NCI-H146 (cell line): Measurements from ENCODE around the gene SEMA3C.

Experiments
- DNase-seq: peaks from one replicate; lab custom pipeline; 2025; lab: John Stamatoyannopoulos, UW

Gene SEMA3C

GRCh38 chr7:80918909-80919721, at the start of gene SEMA3C:
TSS of gene SEMA3C (minus strand) at chr7:80919051. CDS start at chr7:80916781, 2,270 bp downstream.
- DNase-seq: peak; percentile 74

DNA sequence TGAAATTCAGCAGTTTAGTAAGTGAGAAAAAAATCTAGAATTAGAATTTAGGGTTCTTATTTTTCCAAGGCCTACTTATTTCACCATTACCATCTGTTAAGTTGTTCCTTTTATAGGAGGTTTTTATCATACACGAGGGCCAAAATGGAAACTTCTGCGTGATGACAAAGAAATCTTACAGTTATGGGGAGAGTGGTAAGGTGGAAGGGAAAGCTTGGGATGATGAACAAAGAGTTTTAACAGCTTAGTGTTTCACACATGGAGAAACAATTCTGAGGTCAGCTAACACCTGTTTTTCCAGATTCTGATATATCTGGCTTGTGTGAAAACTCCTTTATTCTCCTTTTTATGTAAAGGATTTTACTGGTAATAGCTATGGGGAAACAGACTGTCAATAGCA, 49.8 kb upstream of the SEMA3C start:
- DNase-seq: no peak

GRCh38 chr7:80967917-80968297, 49.1 kb upstream of the SEMA3C start:
- DNase-seq: no peak

- DNase-seq: no peak
Observed at GRCh38 chr7:80967071-80967916, 48.4 kb upstream of the SEMA3C start.

DNA sequence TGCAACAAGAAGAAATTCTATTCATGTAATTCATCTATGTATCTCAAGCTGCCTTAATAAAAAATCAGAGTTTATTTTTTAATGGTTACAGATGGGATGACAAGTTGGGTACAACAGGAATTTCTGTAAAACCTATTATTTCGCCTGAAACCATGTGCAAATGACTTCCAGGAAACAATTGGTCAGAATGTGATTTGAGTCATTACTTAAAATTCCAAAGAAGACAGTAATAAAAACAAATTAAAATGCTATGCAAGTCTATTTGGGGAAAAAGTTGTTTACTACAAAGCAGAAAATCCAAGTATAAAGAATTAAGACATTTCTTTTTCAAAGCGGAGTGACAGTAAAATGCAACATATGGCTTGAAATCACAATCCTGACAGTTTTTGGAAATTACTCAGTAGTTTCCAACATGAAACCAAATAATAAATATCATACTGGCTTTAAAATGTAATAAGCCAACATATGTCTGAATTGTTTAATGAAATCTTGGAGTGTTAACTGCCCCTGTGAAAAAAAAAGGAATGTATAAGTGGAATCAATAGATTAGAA, 41.5 kb upstream of the SEMA3C start:
- no peak for DNase-seq

DNA sequence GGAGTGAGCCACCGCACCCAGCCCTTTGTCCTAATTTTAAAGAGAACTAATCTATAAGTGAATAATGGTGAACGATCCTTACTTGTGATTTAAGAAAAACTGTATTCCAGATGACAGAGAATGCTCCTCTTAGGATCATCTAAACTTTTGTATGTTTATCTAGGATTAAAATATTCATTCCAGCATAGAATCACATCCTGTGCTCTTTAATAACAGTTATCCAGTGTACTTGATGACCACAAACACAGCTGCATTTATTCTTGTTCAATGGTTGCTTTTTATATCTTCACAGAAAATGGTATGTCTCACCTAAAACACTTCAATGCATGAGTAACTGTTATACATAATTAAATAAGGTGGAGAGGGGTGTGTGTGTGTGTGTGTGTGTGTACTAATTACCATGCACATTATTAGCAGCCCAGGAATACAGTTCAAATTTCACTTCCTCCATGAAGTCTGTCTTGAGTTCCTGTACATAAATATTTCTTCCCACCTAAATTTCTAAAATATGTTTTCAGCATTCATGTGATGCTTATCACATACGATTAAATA, 38.5 kb upstream of the SEMA3C start:
- DNase-seq: no peak

GRCh38 chr7:80954191-80954590, 35.3 kb upstream of the SEMA3C start:
- no peak for DNase-seq

GRCh38 chr7:80950550-80950967, 31.7 kb upstream of the SEMA3C start:
- DNase-seq: no peak

- DNase-seq: no peak
Observed at GRCh38 chr7:80949449-80949848, 30.6 kb upstream of the SEMA3C start.

DNA sequence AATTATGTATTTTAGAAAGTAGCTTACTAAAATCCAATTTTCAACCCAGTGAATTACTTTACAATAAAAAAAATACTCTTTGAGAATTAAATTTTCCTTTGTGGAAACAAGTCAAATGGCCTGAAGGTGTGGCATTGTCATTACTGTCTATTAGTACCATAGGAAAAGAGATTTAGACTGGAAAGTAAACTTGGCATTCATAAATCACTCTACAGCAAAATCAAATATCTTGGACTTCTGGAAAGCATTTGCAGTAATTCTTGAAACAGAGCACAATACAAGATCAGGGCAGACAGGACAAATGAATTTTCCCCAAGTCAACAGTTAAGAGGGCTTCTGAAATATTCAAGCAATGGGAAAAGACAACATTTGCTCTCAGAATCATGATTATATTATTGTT, 28.0 kb upstream of the SEMA3C start:
- DNase-seq: no peak

GRCh38 chr7:80945976-80946375, 27.1 kb upstream of the SEMA3C start:
- no peak for DNase-seq

GRCh38 chr7:80943342-80943741, 24.5 kb upstream of the SEMA3C start:
- DNase-seq: no peak

DNA sequence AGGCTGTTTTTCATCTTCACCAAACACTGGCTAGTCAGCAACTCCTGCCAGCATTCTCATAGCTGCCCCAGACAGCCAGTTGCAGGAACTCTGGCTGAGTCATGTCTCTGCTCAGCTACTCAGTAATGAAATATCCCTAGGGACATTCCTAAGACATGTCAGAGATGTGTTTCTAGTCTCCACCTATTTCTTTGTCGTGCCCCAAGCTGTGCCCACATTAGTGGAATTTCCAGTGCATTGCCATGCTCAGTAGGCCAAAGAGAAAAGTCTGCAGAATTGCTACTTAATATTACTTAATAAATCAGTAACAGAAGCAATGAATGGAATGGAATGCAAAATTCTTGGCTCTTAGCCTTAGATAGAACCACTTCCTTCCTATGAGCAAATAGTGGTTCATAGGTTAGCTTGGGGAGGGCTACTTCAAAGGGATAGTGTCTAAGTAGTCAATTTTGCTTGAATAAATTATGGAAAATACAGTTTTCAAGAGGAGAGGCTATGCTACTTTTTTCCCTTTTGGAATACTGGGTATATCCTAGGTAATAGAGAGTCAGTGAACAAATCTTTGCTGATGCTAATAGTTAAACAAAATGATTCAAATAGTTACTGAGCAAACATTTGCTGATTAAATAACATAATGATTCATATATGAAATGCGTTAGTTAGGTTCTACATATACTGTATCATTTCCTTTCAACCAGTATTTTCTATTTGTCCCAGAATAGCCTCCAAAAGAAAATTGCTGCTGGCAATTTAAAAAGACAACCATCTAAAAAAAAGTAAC, 23.6 kb upstream of the SEMA3C start:
- no peak for DNase-seq

- no peak for DNase-seq
Observed at GRCh38 chr7:80941208-80941758, 22.4 kb upstream of the SEMA3C start.

DNA sequence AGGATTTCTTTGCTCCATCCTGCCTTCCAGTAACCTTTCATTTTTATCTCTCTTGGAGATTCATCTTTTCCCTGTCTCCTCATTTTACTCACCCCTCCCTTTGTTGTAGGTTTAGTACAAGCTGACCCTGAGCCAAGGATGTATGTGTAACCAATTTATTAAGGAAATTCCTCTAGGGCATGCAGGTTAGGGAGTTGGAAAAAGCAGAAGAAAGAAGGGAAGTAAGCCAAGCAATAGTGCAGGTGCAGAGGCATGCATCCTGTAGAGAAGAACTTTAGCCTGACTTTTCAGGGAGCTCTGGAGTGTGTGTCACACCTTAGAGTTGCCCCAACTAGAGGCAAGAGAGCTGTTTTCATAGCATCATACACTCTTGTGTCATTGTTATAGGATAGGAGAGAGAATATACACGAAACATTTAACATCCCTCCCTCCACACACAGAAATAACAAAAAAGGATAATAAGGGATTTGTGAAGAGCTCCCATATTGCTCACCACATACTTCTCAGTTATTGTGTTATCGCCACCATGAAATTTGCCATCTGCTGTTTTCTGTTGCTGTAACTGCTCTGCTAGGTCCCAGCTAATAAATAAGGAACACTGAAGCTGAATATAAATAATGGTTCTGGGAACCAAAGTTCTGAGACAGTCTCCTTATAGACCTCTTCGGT, 21.8 kb upstream of the SEMA3C start:
- no peak for DNase-seq

DNA sequence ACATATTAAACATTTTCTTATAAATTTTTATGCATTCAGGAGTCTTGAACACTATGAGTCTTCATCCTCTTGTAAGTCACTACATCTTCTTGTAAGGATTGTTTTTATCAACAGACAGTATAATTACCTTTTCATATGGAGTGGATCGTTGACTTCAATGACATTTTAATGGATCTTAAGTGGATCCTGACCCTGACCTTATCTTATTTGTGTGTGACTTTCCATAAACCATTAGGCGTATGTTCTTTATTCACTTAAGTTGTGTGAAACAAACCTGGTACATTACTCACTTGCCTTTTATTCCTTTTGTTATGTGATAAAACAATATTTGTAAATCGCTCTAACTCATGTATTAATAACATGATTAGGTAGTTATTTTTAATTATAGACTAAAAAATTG, 18.5 kb upstream of the SEMA3C start:
- no peak for DNase-seq

GRCh38 chr7:80935991-80936780, 17.3 kb upstream of the SEMA3C start:
- DNase-seq: no peak

GRCh38 chr7:80934321-80934720, 15.5 kb upstream of the SEMA3C start:
- DNase-seq: no peak

DNA sequence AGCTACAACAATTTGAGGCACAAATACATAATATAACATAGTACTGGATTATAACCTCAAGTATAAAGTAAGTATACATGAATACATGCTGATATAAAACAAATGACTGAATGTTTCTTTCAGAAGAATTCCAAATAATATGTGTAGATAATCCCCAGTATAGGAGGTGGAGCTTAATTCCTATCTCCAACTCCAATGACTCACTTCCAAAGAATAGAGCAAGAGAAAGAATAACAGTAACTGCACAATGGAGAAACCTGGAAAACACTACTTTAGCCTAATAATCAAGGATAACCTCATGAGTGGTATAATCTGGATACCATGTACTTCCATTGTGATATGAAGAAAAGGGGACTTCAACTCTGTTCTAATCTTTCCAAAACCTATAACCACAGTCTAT, 13.7 kb upstream of the SEMA3C start:
- no peak for DNase-seq

- no peak for DNase-seq
Observed at GRCh38 chr7:80929619-80930018, 10.8 kb upstream of the SEMA3C start.
